ENCODE data around the gene TPRX2.
"Not testable (repeated sequence)": the region's sequence is repeated elsewhere in the genome, so short reads cannot be mapped to it uniquely, and the experiment has no call there.

The TPRX2 gene

DNA sequence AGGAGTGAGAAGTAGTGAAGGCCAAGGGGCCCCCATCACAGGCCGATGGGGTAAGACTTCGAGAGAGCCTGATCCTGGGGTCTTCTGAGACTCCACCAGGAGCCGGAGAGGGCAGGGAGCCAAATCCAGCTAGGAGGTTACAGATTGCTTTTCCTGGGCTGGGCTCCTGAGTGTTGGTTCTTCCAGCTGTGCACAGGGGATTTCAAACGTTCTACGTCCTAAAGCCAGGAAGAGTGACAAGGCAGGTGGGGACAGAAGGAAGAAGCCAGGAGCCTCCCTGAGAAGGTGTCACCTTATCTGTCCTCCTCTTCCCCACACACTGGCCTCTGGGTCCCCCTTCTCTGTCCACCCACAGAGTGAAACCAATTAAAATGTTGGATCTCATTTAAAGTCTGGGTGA is 16.1 kb upstream of the TPRX2 start:
- peaks cover 8% of the 10 kb centered on the region for H3K27me3 Mint-ChIP-seq (ENCODE audit: low read depth)
- no peaks in the 10 kb centered on the region for H3K36me3 Mint-ChIP-seq (ENCODE audit: low read depth)

GRCh38 chr19:47848425-47848822 is 10.6 kb upstream of the TPRX2 start:
- H3K4me1 Mint-ChIP-seq (ENCODE audit: low read depth): peaks cover 4% of the 10 kb centered on the region

More for the DNA sequence above, 16.1 kb upstream of the TPRX2 start:
- no peak for DNase-seq (ENCODE audit: low spot score)
- no peaks in the 10 kb centered on the region for H3K9me3 Mint-ChIP-seq
- no peaks in the 10 kb centered on the region for H3K4me1 Mint-ChIP-seq (ENCODE audit: low read depth)
- no peak overlapping the region for H3K27ac Mint-ChIP-seq
- H3K4me3 Mint-ChIP-seq: no peak overlapping the region

DNA sequence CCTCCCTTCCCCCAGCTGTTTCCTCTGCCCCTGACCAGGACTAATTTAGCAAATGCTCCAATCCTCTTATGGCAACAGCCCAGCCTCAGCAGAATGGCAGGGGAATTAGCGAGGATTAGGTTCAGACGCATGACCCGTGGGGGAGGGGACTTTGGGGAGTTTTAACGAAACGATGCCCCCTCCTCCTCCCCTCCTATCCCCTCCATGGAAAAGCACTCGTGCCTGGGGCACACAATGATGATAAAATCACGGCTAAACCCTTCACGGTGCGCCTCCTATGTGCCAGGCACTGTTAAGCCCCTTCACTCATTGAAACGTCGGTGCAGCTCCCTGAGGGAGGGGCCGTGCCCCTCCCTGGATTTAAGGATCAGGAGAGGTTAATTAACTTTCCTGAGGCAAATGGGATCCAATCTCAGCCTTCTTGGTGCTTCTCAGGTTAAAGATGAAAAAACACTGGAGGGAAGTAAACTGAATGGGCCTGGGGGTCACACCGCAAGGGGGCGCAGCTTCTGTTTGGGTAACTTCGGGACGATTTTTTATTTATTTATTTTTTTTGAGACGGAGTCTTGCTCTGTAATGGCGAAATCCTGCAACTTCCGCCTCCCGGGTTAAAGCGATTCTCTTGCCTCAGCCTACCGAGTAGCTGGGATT is 10.1 kb upstream of the TPRX2 start:
- H3K4me3 Mint-ChIP-seq: peak overlapping the region; percentile 5
- H3K27me3 Mint-ChIP-seq (ENCODE audit: low read depth): peaks cover 33% of the 10 kb centered on the region
- H3K9me3 Mint-ChIP-seq: no peaks in the 10 kb centered on the region
- peaks cover 8% of the 10 kb centered on the region for H3K4me1 Mint-ChIP-seq (ENCODE audit: low read depth)
- H3K36me3 Mint-ChIP-seq (ENCODE audit: low read depth): no peaks in the 10 kb centered on the region
- no peak overlapping the region for H3K27ac Mint-ChIP-seq
- peak; percentile 10 for DNase-seq (ENCODE audit: low spot score)

More at GRCh38 chr19:47848425-47848822, 10.6 kb upstream of the TPRX2 start:
- Mint-ChIP-seq H3K36me3 (ENCODE audit: low read depth) (no peaks in the 10 kb centered on the region), H3K9me3 (no peaks in the 10 kb centered on the region), H3K4me3 (peak overlapping the region; percentile 5), H3K27me3 (ENCODE audit: low read depth) (peaks cover 32% of the 10 kb centered on the region), H3K27ac (no peak overlapping the region)
- no peak for DNase-seq (ENCODE audit: low spot score)

DNA sequence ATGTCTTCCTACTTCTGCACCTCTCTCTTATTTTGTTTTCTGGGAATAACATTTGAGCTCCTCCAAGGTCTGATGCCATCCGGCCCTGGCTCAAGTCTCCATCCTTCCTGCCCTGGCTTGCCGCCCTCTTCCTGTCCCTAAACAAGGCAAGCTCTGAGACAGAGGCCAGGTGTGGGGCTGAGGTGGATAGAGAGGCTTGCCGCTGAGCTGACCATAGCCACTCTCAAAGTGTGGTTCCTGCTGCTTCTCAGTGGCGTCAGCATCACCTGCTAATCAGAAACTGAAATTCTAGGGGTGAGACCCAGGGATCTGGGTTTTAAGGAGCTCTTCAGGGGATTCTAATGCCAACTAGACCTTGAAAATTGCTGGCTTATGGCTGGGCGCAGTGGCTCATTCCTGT is 6.0 kb upstream of the TPRX2 start:
- no peak overlapping the region for H3K27ac Mint-ChIP-seq
- no peaks in the 10 kb centered on the region for H3K36me3 Mint-ChIP-seq (ENCODE audit: low read depth)
- no peak overlapping the region for H3K4me3 Mint-ChIP-seq
- peaks cover 10% of the 10 kb centered on the region for H3K4me1 Mint-ChIP-seq (ENCODE audit: low read depth)
- no peaks in the 10 kb centered on the region for H3K9me3 Mint-ChIP-seq
- peaks cover 34% of the 10 kb centered on the region for H3K27me3 Mint-ChIP-seq (ENCODE audit: low read depth)
- DNase-seq (ENCODE audit: low spot score): no peak

DNA sequence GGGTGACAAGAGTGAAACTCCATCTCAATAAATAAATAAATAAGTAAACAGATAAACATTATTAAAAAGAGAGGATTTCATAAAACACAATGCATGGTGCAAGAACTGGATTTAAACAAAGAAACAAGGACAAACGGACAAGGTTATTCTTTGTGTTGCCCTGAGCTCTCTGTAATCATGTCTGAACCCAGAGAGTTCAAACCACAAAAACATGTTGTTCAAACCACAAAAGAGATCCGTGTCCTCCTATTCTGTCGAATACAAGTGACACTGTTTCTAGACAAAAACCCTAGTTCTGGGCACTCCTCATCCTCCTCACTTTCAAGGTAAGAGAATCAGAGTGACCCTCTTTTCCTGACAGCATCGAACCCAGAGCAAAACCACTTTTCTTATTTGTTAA is 4.6 kb upstream of the TPRX2 start:
- H3K36me3 Mint-ChIP-seq (ENCODE audit: low read depth): no peaks in the 10 kb centered on the region
- no peak for DNase-seq (ENCODE audit: low spot score)
- H3K27ac Mint-ChIP-seq: no peak overlapping the region
- peaks cover 23% of the 10 kb centered on the region for H3K27me3 Mint-ChIP-seq (ENCODE audit: low read depth)
- no peak overlapping the region for H3K4me3 Mint-ChIP-seq
- H3K4me1 Mint-ChIP-seq (ENCODE audit: low read depth): peaks cover 8% of the 10 kb centered on the region
- H3K9me3 Mint-ChIP-seq: no peaks in the 10 kb centered on the region

- H3K9me3 Mint-ChIP-seq; H3K4me3 Mint-ChIP-seq; DNase-seq (ENCODE audit: low spot score); H3K27ac Mint-ChIP-seq; H3K4me1 Mint-ChIP-seq (ENCODE audit: low read depth); H3K36me3 Mint-ChIP-seq (ENCODE audit: low read depth); H3K27me3 Mint-ChIP-seq (ENCODE audit: low read depth): not testable (repeated sequence)
Observed at GRCh38 chr19:47858231-47858630, 804 bp upstream of the TPRX2 start.

DNA sequence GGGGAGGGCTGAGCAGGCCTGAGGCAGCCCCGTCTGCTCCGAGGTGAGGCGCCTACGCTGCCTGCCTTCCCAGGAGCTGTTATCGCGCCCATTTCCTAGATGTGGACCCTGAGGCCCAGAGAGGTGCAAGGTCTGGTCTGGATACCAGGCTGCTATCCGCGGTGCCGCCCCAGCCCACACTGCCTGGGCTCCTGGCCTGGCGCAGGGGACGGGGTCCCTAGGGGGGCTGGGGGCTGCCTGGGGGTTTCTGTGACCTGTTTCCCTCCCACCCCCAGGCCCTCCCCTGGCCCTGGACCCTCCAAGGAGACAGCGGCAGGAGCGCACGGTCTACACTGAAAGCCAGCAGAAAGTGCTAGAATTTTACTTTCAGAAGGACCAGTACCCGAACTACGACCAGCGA is 803 bp downstream of the TPRX2 start:
- not testable (repeated sequence) for H3K4me1 Mint-ChIP-seq (ENCODE audit: low read depth); H3K9me3 Mint-ChIP-seq; H3K27me3 Mint-ChIP-seq (ENCODE audit: low read depth); DNase-seq (ENCODE audit: low spot score); H3K4me3 Mint-ChIP-seq; H3K36me3 Mint-ChIP-seq (ENCODE audit: low read depth); H3K27ac Mint-ChIP-seq

GRCh38 chr19:47860602-47861297 is 1.7 kb downstream of the TPRX2 start:
- H3K4me3 Mint-ChIP-seq: no peak overlapping the region
- H3K9me3 Mint-ChIP-seq: no peaks in the 10 kb centered on the region
- no peaks in the 10 kb centered on the region for H3K27me3 Mint-ChIP-seq (ENCODE audit: low read depth)
- H3K36me3 Mint-ChIP-seq (ENCODE audit: low read depth): no peaks in the 10 kb centered on the region
- no peak overlapping the region for H3K27ac Mint-ChIP-seq
- H3K4me1 Mint-ChIP-seq (ENCODE audit: low read depth): no peaks in the 10 kb centered on the region
- no peak for DNase-seq (ENCODE audit: low spot score)

GRCh38 chr19:47861630-47862029 is 2.6 kb downstream of the TPRX2 start:
- Mint-ChIP-seq H3K4me3 (no peak overlapping the region), H3K27ac (no peak overlapping the region)
- no peak for DNase-seq (ENCODE audit: low spot score)

GRCh38 chr19:47863514-47863936 is 4.5 kb downstream of the TPRX2 start:
- no peak overlapping the region for H3K4me3 Mint-ChIP-seq
- no peaks in the 10 kb centered on the region for H3K9me3 Mint-ChIP-seq
- peak; percentile 66 for DNase-seq (ENCODE audit: low spot score)
- no peaks in the 10 kb centered on the region for H3K36me3 Mint-ChIP-seq (ENCODE audit: low read depth)
- no peak overlapping the region for H3K27ac Mint-ChIP-seq
- H3K27me3 Mint-ChIP-seq (ENCODE audit: low read depth): no peaks in the 10 kb centered on the region
- H3K4me1 Mint-ChIP-seq (ENCODE audit: low read depth): no peaks in the 10 kb centered on the region

More at GRCh38 chr19:47861630-47862029, 2.6 kb downstream of the TPRX2 start:
- H3K36me3 Mint-ChIP-seq (ENCODE audit: low read depth): no peaks in the 10 kb centered on the region
- H3K4me1 Mint-ChIP-seq (ENCODE audit: low read depth): no peaks in the 10 kb centered on the region
- no peaks in the 10 kb centered on the region for H3K9me3 Mint-ChIP-seq
- H3K27me3 Mint-ChIP-seq (ENCODE audit: low read depth): no peaks in the 10 kb centered on the region

- no peak for DNase-seq (ENCODE audit: low spot score)
- Mint-ChIP-seq H3K9me3 (no peaks in the 10 kb centered on the region), H3K27me3 (ENCODE audit: low read depth) (no peaks in the 10 kb centered on the region), H3K4me3 (no peak overlapping the region), H3K36me3 (ENCODE audit: low read depth) (no peaks in the 10 kb centered on the region), H3K4me1 (ENCODE audit: low read depth) (no peaks in the 10 kb centered on the region), H3K27ac (no peak overlapping the region)
Observed at GRCh38 chr19:47865166-47865565, 6.1 kb downstream of the TPRX2 start.

GRCh38 chr19:47878906-47879305 is 19.9 kb downstream of the TPRX2 start:
- no peaks in the 10 kb centered on the region for H3K4me1 Mint-ChIP-seq (ENCODE audit: low read depth)
- peaks cover 4% of the 10 kb centered on the region for H3K9me3 Mint-ChIP-seq
- no peak overlapping the region for H3K4me3 Mint-ChIP-seq
- no peaks in the 10 kb centered on the region for H3K27me3 Mint-ChIP-seq (ENCODE audit: low read depth)
- no peaks in the 10 kb centered on the region for H3K36me3 Mint-ChIP-seq (ENCODE audit: low read depth)
- no peak for DNase-seq (ENCODE audit: low spot score)
- no peak overlapping the region for H3K27ac Mint-ChIP-seq

GRCh38 chr19:47879385-47879784 is 20.4 kb downstream of the TPRX2 start:
- H3K9me3 Mint-ChIP-seq; H3K27me3 Mint-ChIP-seq (ENCODE audit: low read depth); H3K36me3 Mint-ChIP-seq (ENCODE audit: low read depth); H3K4me1 Mint-ChIP-seq (ENCODE audit: low read depth); H3K4me3 Mint-ChIP-seq; DNase-seq (ENCODE audit: low spot score); H3K27ac Mint-ChIP-seq: not testable (repeated sequence)

- DNase-seq (ENCODE audit: low spot score): no peak
- no peaks in the 10 kb centered on the region for H3K4me1 Mint-ChIP-seq (ENCODE audit: low read depth)
- H3K27me3 Mint-ChIP-seq (ENCODE audit: low read depth): no peaks in the 10 kb centered on the region
- H3K36me3 Mint-ChIP-seq (ENCODE audit: low read depth): no peaks in the 10 kb centered on the region
- no peak overlapping the region for H3K4me3 Mint-ChIP-seq
- H3K9me3 Mint-ChIP-seq: peaks cover 4% of the 10 kb centered on the region
- H3K27ac Mint-ChIP-seq: no peak overlapping the region
Observed at GRCh38 chr19:47881757-47882156, 22.7 kb downstream of the TPRX2 start.

- H3K36me3 Mint-ChIP-seq (ENCODE audit: low read depth): no peaks in the 10 kb centered on the region
- peaks cover 4% of the 10 kb centered on the region for H3K9me3 Mint-ChIP-seq
- no peaks in the 10 kb centered on the region for H3K4me1 Mint-ChIP-seq (ENCODE audit: low read depth)
- H3K4me3 Mint-ChIP-seq: no peak overlapping the region
- H3K27ac Mint-ChIP-seq: no peak overlapping the region
- no peak for DNase-seq (ENCODE audit: low spot score)
- H3K27me3 Mint-ChIP-seq (ENCODE audit: low read depth): no peaks in the 10 kb centered on the region
Observed at GRCh38 chr19:47882890-47883289, 23.9 kb downstream of the TPRX2 start.
